Nephron (organoid): ENCODE measurements around the gene MTHFD1L.

Experiments used
- H3K27ac Mint-ChIP-seq, 3 experiments: 2 replicates each; pipeline ENCODE4 v1.8.0; 2020; ENCODE audit warnings: mixed read lengths in 3 of 3, mild to moderate bottlenecking in 2 of 3, moderate library complexity in 1 of 3
- H3K27me3 Mint-ChIP-seq: 2 replicates; pipeline ENCODE4 v1.8.0; 2021; ENCODE audit warnings: low read depth, mild to moderate bottlenecking, moderate library complexity, mixed read lengths
- H3K36me3 Mint-ChIP-seq: 2 replicates; pipeline ENCODE4 v1.8.0; 2020; ENCODE audit warnings: low read depth, mixed read lengths
- H3K4me1 Mint-ChIP-seq: 2 replicates; pipeline ENCODE4 v1.8.0; 2020; ENCODE audit warnings: mixed read lengths
- H3K4me3 Mint-ChIP-seq, 3 experiments: 2 replicates each; pipeline ENCODE4 v1.8.0; 2020; ENCODE audit warnings: mild to moderate bottlenecking in 3 of 3, mixed read lengths in 3 of 3, moderate library complexity in 2 of 3
- H3K9me3 Mint-ChIP-seq: 2 replicates; pipeline ENCODE4 v1.8.0; 2020; ENCODE audit warnings: mixed read lengths
- TF ChIP-seq, protein P1 (sequence below), 3 experiments: fragments of 200-600 bp; sonication (generic); IDR thresholded peaks; one replicate each; pipeline ENCODE4 v1.5.0; 2021; ENCODE audit warnings: antibody characterized with exemption in 3 of 3; ENCODE audit not compliant: unreplicated experiment in 3 of 3

The MTHFD1L gene

DNA sequence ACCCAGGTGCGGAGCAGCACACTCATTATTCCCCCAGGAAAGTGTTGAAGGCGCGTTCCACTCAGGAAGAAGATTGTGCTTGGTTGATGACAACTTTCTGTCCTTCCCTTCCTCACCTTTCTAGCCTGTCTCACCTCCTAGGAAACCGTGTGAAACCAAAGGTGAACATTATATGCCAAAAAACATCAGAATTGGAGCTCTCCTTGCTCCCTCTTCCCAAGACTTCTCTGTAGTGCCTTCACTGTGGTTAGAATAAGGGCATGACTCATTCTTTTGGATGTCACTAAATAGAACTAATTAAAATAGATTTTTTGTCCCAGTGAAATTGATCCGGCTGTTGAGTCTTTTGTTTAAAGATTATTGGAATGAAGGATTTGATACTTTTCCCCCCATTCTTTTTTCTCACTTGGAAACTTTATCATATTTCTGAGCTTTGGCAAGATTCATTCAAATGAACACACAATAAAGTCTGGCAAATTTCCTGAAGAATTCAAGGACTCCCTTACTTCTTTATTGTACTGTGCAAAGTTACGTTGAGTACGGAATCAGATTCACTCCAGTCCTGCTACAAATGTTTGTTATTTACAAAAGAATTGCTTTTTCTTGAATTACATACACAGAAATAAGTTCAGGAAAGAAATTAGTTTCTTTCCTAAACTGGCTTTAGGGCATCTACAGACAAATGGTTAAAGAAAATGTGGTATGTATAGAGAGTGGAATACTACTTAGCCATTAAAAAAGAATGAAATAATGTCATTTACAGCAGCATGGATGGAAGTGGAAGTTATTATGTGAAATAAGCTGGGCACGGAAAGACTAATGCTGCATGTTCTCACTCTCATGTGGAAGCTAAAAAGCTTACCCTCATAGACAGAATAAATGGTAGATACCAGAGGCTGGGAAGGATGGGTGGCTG lies 231.4 kb downstream of the MTHFD1L start:
- peaks cover 28% of the 10 kb centered on the region for H3K4me1 Mint-ChIP-seq
- TF ChIP-seq, protein P1, sequence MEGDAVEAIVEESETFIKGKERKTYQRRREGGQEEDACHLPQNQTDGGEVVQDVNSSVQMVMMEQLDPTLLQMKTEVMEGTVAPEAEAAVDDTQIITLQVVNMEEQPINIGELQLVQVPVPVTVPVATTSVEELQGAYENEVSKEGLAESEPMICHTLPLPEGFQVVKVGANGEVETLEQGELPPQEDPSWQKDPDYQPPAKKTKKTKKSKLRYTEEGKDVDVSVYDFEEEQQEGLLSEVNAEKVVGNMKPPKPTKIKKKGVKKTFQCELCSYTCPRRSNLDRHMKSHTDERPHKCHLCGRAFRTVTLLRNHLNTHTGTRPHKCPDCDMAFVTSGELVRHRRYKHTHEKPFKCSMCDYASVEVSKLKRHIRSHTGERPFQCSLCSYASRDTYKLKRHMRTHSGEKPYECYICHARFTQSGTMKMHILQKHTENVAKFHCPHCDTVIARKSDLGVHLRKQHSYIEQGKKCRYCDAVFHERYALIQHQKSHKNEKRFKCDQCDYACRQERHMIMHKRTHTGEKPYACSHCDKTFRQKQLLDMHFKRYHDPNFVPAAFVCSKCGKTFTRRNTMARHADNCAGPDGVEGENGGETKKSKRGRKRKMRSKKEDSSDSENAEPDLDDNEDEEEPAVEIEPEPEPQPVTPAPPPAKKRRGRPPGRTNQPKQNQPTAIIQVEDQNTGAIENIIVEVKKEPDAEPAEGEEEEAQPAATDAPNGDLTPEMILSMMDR (IDR thresholded peaks at IDR 0.05; ENCODE audit: unreplicated experiment in 3 of 3) = no peak
- no peak overlapping the region for H3K4me3 Mint-ChIP-seq

DNA sequence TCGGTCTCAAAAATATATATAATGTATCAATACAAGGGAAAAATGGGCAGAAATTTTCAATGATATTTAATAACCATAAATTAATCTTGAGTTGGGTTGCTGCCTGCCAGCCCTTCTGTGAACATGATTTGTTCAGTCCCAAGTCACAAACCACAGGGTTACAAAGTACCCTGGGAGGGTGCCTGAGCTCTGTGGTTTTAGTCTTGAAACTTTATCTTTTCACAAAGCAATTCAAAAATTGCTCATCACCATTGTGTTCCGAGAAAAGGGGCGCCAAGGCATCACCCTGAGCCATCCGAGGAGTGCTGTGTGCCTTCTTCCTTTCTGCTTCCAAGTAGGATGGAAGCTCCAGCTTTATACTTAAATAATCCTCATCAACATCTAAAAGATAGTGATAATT lies 232.7 kb downstream of the MTHFD1L start:
- Mint-ChIP-seq H3K27me3 (no peaks in the 10 kb centered on the region), H3K9me3 (no peaks in the 10 kb centered on the region), H3K4me1 (peaks cover 27% of the 10 kb centered on the region), H3K27ac (peak overlapping the region in 1 of 3 experiments; percentile 11), H3K36me3 (peaks cover 24% of the 10 kb centered on the region), H3K4me3 (no peak overlapping the region)
- TF ChIP-seq, protein P1 (IDR thresholded peaks at IDR 0.05; ENCODE audit: unreplicated experiment in 3 of 3) = no peak

More for the DNA sequence above, 231.4 kb downstream of the MTHFD1L start:
- Mint-ChIP-seq H3K9me3 (no peaks in the 10 kb centered on the region), H3K36me3 (peaks cover 31% of the 10 kb centered on the region), H3K27ac (peak overlapping the region; percentile 7 to 22 (median 9)), H3K27me3 (no peaks in the 10 kb centered on the region)

DNA sequence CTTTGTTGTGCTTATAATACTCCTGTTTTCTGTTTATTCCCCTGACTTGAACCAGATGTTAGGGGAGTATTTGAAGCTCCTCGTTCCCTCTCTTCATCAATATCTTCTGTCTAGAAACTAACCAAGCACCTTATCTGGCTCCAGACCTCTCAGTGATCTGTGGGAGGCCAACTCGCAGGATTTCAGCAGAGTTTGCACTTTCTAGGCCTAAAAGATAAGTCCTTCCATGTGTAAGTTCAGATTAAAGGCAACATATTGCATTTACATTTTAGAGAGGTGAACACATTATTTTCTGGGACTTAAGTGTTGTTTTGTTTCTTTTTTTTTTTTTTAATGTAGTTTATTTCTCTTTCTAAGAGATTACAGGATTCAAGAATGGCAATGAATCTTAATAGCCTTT lies 234.8 kb downstream of the MTHFD1L start:
- H3K4me3 Mint-ChIP-seq = no peak overlapping the region
- peaks cover 27% of the 10 kb centered on the region for H3K4me1 Mint-ChIP-seq
- H3K27ac Mint-ChIP-seq = peak overlapping the region; percentile 72 to 96 (median 86)
- H3K9me3 Mint-ChIP-seq = no peaks in the 10 kb centered on the region
- peaks cover 19% of the 10 kb centered on the region for H3K36me3 Mint-ChIP-seq
- TF ChIP-seq, protein P1 (IDR thresholded peaks at IDR 0.05; ENCODE audit: unreplicated experiment in 3 of 3) = no peak
- H3K27me3 Mint-ChIP-seq = no peaks in the 10 kb centered on the region

- H3K27ac Mint-ChIP-seq = peak overlapping the region; percentile 88 to 98 (median 96)
- H3K36me3 Mint-ChIP-seq = peaks cover 14% of the 10 kb centered on the region
- no peak overlapping the region for H3K4me3 Mint-ChIP-seq
- H3K27me3 Mint-ChIP-seq = no peaks in the 10 kb centered on the region
- peaks cover 24% of the 10 kb centered on the region for H3K4me1 Mint-ChIP-seq
- TF ChIP-seq, protein P1 (IDR thresholded peaks at IDR 0.05; ENCODE audit: unreplicated experiment in 3 of 3) = no peak
- H3K9me3 Mint-ChIP-seq = no peaks in the 10 kb centered on the region
Measured at GRCh38 chr6:151101161-151101815, 235.8 kb downstream of the MTHFD1L start.

- peaks cover 22% of the 10 kb centered on the region for H3K4me1 Mint-ChIP-seq
- TF ChIP-seq, protein P1 (IDR thresholded peaks at IDR 0.05; ENCODE audit: unreplicated experiment in 3 of 3) = no peak
- H3K36me3 Mint-ChIP-seq = peaks cover 13% of the 10 kb centered on the region
- H3K9me3 Mint-ChIP-seq = no peaks in the 10 kb centered on the region
- H3K27ac Mint-ChIP-seq = peak overlapping the region; percentile 88 to 98 (median 96)
- H3K4me3 Mint-ChIP-seq = no peak overlapping the region
- no peaks in the 10 kb centered on the region for H3K27me3 Mint-ChIP-seq
Measured at GRCh38 chr6:151101816-151102694, 236.6 kb downstream of the MTHFD1L start.
